NT2/D1 (cell line): Measurements from ENCODE around the gene IGSF6.

Source experiments
- SUZ12 ChIP-seq: IDR thresholded peaks from 2 replicates; pipeline ENCODE4 v1.6.1; 2011; ENCODE audit not compliant: insufficient read length, insufficient read depth; ENCODE audit errors: extremely low read depth
- YY1 ChIP-seq: IDR thresholded peaks from 2 replicates; pipeline ENCODE4 v1.6.1; 2011; ENCODE audit not compliant: insufficient read length, insufficient read depth

GRCh38 chr16:21610766-21611165 is 41.6 kb downstream of the IGSF6 start:
- no peak for TF ChIP-seq YY1
- TF ChIP-seq SUZ12 = no peak
